Activated T-helper 1 cell treated with anti-CD3 and anti-CD28 coated beads, Interleukin-2, amount 50 U/mL, for 16 hours (primary cell): ENCODE measurements around the gene FECH.
"Not testable (repeated sequence)": the region's sequence is repeated elsewhere in the genome, so short reads cannot be mapped to it uniquely, and the experiment has no call there.

Experiments used
- DNase-seq, 2 donors: peaks; one replicate each; pipeline ENCODE4 v3.0.0-alpha.2; 2020; ENCODE audit warnings: low read depth in 1 of 2, low spot score in 1 of 2

The FECH gene, protein sequence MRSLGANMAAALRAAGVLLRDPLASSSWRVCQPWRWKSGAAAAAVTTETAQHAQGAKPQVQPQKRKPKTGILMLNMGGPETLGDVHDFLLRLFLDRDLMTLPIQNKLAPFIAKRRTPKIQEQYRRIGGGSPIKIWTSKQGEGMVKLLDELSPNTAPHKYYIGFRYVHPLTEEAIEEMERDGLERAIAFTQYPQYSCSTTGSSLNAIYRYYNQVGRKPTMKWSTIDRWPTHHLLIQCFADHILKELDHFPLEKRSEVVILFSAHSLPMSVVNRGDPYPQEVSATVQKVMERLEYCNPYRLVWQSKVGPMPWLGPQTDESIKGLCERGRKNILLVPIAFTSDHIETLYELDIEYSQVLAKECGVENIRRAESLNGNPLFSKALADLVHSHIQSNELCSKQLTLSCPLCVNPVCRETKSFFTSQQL

DNA sequence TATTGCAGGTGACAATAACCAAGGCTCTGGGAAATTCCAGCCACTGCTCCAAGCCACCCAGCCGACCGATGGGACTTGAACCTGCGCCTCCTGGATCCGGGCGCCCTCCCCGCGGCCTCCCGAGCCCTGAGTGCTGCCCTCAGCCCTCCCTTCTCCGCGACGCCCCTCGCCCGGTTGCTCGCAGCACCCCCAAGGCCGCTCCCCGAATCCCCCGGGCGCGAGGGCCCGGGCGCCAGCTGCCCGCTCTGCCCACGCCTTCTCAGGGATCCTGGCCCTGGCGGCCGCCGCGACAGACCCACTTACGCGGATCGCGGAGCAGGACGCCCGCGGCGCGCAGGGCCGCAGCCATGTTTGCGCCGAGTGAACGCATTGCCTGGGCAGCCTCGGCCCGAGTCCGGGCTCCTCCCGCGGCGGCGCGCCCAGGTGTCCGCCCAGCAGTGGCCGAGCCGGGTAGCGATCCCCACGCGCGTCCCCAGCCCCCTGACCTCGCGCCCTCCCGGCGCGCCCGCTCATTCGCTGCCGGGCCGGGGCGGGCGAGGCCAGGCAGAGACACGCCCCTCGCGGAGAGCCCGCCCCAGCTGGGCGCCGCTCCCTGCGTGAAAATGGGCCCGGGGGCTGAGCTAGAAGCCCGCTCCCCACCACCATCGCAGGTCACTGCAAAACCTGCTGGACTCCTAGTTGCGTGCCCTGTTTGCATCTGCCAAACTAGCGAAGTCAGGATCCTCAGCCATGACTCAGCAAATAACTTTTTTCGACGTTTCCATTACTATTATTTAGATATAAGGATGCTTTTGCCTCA, at the start of gene FECH:
Gene FECH (minus strand): TSS at position 452 of the 799 bp plus-strand sequence. CDS start 82 bp downstream, at position 370.
- DNase-seq = peak; percentile 22 to 53

DNA sequence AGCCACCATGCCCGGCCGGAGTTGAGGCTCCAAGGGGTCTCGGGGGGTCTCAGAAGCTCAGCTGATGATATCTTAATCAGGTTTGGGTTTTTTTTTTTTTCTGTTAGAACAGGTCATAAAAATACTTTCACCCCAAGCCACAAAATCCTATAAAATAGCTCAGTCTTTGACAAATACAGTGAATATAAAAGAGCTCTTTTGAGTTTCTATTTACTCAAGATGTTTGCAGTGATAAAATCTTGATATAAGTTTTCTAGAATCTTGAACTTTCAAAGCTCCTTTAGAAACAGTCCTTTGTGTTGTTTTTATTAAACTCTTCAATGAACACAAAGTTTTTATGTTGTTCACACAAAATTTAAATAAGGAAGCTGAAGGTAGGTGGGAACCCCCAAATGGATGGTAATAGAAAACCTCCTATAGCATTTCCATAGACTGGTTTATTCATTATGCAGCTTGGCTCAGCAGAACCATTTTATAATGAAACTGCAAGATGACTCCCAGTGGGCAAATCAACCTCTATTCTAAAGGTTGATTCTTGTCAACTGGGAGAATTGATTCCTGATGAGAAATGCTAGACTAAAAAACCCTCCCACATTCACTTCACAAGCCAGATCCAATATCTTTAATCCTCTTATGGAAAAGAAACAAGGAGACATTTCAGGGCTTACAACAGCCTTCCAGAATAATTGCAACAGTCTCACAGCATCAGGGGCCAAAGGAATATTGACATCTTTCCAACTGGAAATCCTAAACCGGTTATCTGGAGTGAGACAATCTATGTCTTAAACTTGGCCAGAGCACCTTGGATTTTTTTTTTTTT, 48.7 kb upstream of the FECH start:
- no peak for DNase-seq

DNA sequence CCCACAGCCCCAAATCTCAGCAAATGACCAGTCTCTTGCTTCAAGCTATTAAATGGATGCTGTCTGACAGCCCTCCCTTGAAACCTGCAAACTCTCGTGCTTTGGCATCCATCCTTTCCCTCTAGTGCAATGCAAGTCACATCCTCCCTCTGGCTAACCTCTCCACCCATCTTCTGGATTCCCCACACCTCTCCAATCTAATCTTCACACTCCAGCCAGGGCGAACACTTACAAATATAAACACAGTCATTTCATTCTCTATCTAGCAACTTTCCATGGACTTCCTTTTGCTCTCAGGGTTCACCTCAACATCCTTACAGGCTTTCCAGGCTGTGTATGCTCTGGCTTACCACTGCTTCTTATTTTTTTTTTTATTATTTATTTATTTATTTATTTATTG, 45.2 kb upstream of the FECH start:
- DNase-seq = no peak

DNA sequence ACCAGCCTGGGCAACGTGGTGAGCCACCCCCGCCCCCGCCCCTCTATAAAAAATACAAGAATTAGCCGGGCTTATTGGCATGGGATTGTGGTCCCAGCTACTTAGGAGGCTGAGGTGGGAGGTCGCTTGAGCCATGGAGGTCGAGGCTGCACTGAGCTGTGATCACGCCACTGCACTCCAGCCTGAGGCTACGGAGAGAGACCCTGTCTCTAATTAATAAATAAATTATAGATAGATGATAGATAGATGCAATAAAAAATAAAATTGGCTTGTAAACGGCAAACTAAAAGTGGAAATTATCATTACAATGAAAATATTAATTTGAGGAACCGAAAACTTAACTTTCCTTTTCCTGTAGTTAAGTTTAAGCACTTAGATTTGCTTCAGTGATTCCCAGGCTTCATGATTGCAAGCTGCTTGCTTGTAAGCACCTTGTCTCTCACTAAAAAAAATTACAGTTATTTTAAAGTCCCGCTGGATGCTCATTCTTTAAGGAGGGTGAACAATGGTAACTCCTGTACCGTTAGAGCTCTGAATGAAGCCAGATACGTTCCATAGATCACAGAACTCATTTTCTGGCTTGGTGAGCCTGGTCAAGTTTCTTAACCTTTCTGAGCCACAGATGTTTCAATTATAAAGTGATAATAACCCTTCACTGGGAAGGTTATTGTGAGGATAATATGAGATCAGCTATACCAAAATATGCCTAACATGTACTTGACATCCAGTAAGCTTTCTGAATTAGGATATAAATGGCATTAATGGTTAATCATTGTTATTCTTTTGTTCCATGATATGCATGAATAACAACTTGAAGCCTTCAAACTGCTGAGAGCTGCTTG, 44.5 kb upstream of the FECH start:
- DNase-seq = no peak

DNA sequence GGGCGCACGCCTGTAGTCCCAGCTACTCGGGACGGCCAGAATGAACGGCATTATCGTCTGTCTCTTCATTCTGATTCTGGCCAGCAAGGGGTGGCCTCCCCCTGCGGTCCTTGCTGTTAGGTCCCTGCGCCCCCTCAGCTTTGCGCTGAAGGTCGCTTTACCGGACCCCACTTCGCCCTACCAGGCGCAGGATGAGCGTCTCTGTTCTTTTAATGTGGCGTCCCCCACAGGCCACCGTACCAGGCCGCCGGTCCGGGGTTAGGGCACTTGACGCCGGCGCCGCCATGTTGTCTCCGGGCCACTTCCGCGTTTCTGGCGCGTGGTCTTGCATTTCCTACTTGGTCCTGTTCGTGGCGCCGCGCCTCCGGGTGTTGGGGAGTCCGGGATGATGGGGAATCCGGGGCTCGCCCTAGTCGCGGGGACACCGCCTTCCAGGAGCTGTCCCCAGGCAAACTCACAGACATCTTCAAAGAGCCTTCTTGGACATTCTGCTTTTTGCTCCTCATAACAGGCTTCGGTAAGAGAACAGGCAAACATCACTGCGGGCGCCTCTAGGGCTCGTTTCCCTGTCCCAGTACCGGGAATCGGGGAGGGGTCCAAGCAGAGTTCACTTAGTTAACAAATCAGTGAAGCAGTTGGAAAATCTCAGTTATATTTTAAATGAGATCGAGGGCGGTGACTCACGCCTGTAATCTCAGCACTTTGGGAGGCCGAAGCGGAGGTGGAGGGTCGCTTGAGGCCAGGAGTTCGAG, 43.7 kb upstream of the FECH start:
- peak; percentile 88 to 89 for DNase-seq

DNA sequence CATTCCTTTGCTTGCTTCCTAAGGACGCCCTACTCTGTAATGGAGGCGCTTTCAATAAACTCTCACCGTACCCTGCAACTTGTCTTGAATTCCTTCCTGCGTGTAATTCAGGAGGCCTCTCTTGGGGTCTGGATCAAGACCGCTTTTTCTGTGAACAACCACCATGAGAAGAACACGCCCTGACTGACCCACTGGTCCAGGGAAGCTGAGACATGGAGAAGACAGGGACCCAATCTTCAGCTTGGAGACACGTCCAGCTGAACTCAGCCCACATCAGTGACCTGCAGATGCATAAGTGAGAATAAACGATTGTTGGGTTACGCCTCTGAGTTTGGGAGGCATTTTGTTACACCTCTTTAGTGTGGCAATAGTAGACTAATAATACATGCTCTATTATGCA, 42.9 kb upstream of the FECH start:
- no peak for DNase-seq

DNA sequence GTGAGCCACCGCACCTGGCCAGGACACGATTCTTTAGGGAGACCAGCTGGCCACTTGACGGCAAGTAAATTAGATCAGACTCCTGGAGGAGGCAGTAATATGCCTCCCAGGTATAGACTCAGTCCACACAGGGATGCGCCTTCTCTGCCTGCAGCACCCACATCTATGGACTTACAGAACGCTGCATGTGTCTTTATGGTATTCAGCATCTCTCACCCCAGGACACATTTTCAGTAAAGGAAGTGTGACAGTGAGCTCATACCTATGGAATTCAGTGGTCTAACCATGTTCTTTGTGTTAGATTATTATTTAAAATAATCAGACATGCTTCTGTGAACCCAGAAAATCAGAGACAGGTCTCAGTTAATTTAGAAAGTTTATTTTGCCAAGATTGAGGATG, 41.0 kb upstream of the FECH start:
- DNase-seq = no peak

DNA sequence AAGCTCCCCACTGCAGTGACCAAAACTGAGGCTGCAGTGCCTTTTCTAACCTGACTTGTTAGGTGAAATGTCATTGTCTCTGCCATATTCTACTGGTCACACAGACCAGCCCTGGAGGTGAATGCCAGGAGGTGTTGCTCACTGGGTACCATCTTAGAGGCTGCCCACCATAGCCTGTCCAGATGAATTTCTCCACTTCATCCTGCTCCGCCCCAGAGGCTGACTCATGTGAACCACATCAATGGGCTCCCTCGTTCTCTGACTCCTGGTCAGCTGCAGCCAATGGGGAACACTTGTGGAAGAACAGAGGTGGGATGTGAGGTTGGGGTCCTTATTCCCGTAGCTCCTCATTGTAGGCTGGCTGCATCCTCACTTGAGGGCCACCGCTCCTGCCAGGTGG, 38.5 kb upstream of the FECH start:
- no peak for DNase-seq

DNA sequence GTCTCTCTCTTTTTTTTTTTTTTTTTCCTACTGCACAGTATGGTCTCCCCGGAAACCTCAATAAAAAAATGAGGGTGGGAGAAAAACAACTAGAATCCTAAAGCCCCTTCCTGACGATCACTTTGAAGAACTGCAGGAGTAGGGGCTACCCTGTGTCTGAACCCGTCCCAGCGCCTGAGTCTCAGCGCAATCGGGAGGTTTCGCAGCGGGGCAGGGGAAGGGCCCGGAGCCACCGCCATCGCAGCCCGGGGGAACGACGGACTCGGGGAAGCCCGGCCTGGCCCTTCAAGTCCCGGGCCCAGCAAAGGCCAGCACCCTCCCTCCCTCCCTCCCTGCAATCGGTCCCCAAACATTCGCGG, 34.7 kb upstream of the FECH start:
- DNase-seq = peak in 1 of 2 donors; percentile 15

DNA sequence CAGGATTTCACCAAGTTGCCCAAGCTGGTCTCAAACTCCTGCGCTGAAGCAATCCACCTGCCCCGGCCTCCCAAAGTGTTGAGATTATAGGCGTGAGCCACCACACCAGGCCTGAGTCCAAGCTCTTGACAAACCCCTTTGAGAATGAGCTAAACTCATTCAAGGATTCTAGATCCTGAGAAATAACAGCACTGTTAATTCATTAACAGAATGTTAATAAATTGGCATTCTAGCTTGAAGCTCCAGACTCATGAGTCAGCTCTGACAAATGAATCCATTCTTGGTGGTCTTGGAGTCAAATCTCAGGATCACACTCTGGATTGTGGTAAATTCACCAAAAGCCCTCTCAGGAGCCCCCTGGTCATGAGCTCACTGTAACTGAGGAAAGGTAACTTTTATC, 33.4 kb upstream of the FECH start:
- no peak for DNase-seq

DNA sequence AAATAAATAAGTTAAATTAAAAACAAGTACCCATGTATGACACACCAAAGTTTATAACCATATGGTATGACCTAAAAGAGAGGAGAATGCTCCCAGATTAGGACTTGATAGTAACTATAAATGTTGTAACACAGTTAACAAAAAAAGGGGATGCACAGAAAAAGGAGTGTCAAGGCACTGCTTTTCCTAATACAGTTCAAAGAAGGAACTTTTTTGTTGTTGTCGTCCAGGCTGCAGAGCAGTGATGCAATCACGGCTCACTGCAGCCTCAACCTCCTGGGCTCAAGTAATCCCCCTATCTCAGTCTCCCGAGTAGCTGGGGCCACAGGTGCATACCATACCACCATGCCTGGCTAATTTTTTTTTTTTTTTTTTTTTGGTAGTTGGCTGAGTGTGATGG, 32.4 kb upstream of the FECH start:
- DNase-seq = no peak

DNA sequence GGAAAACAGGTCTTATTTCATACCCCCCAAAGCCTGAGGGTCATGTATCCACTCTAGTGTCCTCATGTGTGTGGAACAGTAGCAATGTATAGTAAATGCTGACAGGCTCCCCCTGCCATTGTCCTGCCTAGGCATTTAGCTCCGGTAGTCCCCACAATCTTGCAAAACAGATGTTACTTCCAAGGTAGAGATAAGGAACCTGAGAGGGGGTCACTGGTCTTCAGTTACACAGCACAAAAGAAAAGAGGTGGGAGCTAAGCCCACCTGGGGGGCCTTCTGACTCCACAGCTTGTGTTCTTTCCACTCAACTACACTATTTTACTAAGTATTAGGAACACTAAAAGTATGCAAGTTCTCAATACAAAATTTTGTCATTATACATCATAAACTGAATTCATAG, 17.4 kb upstream of the FECH start:
- no peak for DNase-seq

DNA sequence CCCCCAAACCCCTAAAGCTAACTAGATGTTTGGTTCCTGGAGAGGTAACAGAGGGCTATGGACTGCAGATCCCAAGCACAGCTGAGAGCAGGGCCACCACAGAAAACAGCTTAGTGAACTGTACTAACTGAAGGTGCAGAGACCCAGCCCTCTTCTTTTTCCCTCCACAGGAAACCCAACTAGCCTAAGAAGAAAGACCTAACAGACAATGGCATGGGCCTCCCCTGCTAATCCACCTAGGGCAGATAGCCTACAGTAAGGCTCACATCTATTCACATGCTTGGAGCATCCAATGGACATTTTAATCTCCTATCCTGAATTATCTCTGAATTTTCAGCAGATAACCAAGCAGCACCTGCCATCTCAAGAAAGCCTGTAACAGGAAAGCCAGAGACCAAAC, 8.8 kb upstream of the FECH start:
- no peak for DNase-seq

DNA sequence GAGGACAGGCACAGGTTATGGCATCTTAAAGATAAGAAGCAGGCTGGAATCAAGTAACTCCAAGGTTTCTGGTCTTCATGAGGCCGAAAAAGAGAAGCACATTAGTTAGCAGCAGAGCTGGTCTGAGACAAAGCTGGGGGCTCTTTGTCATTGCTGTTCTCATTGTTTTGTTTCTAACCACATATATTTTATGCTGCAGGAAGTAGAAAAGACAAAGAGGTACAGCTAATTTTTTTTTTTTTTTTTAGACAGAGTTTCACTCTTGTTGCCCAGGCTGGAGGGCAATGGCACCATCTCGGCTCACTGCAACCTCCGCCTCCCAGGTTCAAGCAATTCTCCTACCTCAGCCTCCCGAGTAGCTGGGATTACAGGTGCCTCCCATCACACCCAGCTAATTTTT, 6.2 kb upstream of the FECH start:
- DNase-seq = not testable (repeated sequence)

DNA sequence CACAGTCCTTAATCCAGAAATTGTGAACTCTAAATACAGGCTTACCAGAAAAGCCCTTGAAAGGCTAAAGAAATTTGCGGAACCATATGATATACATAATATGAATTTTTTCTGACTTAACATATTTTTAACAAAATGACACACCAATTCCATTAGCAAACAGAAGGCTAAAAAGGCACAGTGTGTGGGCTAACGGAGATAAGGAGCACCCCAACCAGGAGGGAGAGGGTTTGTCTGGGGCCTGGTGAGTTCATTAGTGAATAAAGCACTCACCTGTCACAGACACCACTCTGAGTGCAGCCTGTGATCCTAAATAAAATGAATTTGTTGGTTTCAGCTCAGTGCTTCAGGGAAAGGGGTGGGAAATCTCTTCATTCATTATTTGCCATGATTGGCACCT, 2.7 kb upstream of the FECH start:
- DNase-seq = no peak

DNA sequence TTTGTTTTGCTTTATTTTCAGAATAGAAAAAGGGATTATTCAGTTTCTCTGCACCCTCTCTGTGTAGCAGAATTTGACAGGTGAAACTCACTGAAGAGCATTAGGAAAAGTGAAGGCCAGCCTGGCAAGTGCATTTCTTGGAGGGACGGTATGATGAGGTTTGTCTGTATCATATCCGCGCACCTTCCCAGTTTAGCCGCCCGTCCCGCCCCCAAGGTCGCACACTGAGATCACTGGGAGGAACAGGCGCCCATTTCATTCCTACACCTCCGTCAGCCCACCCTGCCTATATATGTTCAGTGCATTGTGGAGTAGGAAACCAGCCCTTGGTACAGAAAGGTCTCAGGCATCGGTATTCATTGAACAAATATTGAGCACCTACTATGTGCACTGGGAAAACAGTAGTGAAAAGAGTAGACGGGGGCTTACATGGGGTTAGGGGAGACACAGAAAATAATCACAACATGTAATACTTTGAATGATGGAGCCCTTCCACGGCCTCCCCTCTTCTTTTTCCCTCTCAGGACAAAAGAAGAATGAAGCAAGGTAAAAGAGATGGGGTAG, 678 bp upstream of the FECH start:
- no peak for DNase-seq

DNA sequence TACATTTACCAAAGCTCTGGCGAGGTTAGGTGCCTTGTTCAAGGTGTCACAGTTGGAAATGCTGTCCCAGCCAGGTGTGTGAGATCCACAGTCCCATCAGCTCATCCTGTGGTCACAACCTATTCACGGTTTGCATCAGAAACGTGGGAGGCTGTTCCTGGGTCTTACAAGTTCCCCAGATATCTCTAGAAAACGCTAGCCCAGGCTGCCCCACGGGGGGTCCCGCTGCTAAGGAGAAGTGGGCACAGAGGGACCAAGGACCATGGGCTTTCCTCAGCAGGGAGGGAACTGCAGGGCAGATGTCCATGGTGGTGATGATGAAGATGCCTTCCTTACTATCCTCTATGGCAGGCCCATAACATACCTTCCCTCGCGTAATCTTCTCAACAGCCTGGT, 649 bp downstream of the FECH start:
- DNase-seq = no peak

DNA sequence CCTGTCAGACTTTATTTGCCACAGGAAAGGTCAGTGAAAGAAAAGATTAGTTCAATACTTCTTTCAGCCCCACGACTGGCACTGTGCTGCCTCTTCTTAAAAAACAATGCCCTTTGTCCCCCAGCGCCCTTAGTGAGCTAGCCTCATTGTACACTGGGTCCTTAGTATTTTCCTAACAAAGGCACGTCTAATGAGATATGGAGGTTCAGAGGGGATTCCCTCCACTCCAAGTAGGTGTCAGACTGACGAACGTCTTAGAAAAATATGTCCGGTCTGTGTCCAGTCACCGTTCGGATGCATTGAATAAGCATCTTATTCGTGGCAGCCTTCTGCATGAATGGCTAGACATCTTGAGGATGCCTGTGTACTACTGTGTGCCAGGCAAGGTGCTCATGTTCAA, 1.1 kb downstream of the FECH start:
- DNase-seq = no peak

DNA sequence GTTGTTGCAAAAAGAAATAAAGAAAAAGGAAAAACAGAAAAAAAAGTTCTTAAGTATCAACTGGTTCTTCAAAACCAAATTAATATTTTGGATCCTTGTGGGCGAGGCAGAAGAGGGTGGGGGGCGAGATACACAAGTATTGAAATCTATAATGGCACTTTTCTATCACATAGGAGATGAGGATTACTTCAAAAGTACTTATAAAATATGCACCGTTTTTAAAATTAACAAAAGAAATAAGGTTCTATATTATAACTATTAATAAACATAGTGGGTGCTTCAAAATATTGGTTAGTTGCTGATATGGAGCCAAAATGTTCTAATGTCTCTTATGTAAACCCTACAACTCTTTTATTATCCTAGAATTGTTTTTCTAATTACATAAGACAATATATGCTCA, 2.1 kb downstream of the FECH start:
- no peak for DNase-seq
